Nephron (organoid): ENCODE results near the gene EIF4B.

Source experiments
- H3K27ac Mint-ChIP-seq, 3 experiments: 2 replicates each; pipeline ENCODE4 v1.8.0; 2020; ENCODE audit warnings: mixed read lengths in 3 of 3, mild to moderate bottlenecking in 2 of 3, moderate library complexity in 1 of 3
- H3K27me3 Mint-ChIP-seq: 2 replicates; pipeline ENCODE4 v1.8.0; 2021; ENCODE audit warnings: low read depth, mild to moderate bottlenecking, moderate library complexity, mixed read lengths
- H3K36me3 Mint-ChIP-seq: 2 replicates; pipeline ENCODE4 v1.8.0; 2020; ENCODE audit warnings: low read depth, mixed read lengths
- H3K4me1 Mint-ChIP-seq: 2 replicates; pipeline ENCODE4 v1.8.0; 2020; ENCODE audit warnings: mixed read lengths
- H3K4me3 Mint-ChIP-seq, 3 experiments: 2 replicates each; pipeline ENCODE4 v1.8.0; 2020; ENCODE audit warnings: mild to moderate bottlenecking in 3 of 3, mixed read lengths in 3 of 3, moderate library complexity in 2 of 3
- H3K9me3 Mint-ChIP-seq: 2 replicates; pipeline ENCODE4 v1.8.0; 2020; ENCODE audit warnings: mixed read lengths
- CTCF ChIP-seq, 3 experiments: fragments of 200-600 bp; sonication (generic); IDR thresholded peaks; one replicate each; pipeline ENCODE4 v1.5.0; 2021; ENCODE audit warnings: antibody characterized with exemption in 3 of 3; ENCODE audit not compliant: unreplicated experiment in 3 of 3

EIF4B gene

GRCh38 chr12:53074999-53075370, 68.7 kb downstream of the EIF4B start:
- TF ChIP-seq CTCF (IDR thresholded peaks at IDR 0.05; ENCODE audit: unreplicated experiment in 3 of 3) = no peak
- H3K9me3 Mint-ChIP-seq = no peaks in the 10 kb centered on the region
- H3K4me1 Mint-ChIP-seq = peaks cover 57% of the 10 kb centered on the region
- peak overlapping the region in 1 of 3 experiments; percentile 81 for H3K27ac Mint-ChIP-seq
- no peak overlapping the region for H3K4me3 Mint-ChIP-seq
- no peaks in the 10 kb centered on the region for H3K27me3 Mint-ChIP-seq
- peaks cover 51% of the 10 kb centered on the region for H3K36me3 Mint-ChIP-seq

GRCh38 chr12:53076461-53076860, 70.2 kb downstream of the EIF4B start:
- Mint-ChIP-seq H3K27me3 (no peaks in the 10 kb centered on the region), H3K4me3 (no peak overlapping the region), H3K27ac (peak overlapping the region in 1 of 3 experiments; percentile 81), H3K9me3 (no peaks in the 10 kb centered on the region), H3K36me3 (peaks cover 46% of the 10 kb centered on the region), H3K4me1 (peaks cover 51% of the 10 kb centered on the region)
- no peak for TF ChIP-seq CTCF (IDR thresholded peaks at IDR 0.05; ENCODE audit: unreplicated experiment in 3 of 3)

DNA sequence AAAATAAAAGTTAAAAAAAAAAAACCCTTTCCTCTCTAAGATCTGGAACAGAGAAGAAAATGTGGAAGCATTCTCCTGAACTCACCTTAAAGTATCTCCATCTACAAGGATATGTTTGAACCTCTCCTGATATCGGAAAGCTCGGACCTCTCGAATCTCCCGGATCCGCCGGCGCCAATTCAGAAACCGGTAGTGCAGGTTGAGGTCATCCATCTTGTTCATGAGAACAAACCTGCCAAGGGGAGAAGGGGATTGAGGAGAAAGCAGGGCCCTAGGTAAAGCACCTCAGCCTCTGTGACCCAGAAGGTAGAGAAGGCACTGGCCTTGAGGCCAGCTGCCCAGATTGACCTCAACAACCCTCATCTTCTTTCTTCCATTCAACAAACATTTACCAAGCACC, 70.8 kb downstream of the EIF4B start:
- Mint-ChIP-seq H3K36me3 (peaks cover 42% of the 10 kb centered on the region), H3K27ac (peak overlapping the region; percentile 30 to 84 (median 74)), H3K4me1 (peaks cover 46% of the 10 kb centered on the region), H3K27me3 (no peaks in the 10 kb centered on the region), H3K9me3 (no peaks in the 10 kb centered on the region), H3K4me3 (peak overlapping the region; percentile 82 to 90 (median 83))
- TF ChIP-seq CTCF (IDR thresholded peaks at IDR 0.05; ENCODE audit: unreplicated experiment in 3 of 3) = no peak

DNA sequence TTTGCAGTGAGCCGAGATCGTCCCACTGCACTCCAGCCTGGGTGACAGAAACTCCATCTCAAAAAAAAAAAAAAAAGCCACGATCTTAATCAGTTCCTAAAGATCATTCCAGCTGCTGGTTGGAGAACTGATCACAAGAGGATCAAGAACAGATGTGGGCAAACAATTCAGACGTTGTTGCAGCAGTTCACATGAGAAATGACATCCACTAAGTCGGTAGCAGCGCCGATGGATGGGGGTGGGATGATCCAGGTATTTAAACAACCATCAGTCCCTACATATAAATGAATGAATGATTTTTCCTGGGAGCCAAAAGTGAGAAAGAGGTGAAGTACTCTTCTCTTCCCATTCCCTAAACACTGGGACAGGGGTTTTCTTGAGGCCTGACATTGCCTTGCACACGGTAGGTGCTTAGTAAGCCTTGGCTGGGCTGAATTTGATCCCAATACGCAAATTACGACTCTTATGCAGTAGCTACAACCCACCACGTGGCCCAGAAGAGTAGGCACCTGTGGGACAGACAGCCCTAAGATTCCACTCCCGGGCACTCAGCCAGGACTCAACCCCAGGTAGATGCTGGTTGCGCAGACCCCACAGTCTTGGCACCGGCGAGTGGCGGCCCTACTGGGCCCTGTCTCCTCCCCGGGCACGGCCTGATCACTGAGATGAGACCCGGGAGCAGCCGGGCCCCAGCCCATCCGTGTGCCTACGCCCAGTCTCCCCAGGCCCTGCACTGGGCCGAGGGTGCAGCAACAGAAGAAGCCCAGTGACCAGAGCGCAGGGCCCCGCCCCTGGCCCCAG, 72.4 kb downstream of the EIF4B start:
- TF ChIP-seq CTCF (IDR thresholded peaks at IDR 0.05; ENCODE audit: unreplicated experiment in 3 of 3) = no peak
- Mint-ChIP-seq H3K36me3 (peaks cover 33% of the 10 kb centered on the region), H3K27ac (peak overlapping the region; percentile 97 to 98 (median 98)), H3K27me3 (no peaks in the 10 kb centered on the region), H3K4me3 (peak overlapping the region; percentile 89 to 92 (median 90)), H3K9me3 (no peaks in the 10 kb centered on the region), H3K4me1 (peaks cover 36% of the 10 kb centered on the region)

DNA sequence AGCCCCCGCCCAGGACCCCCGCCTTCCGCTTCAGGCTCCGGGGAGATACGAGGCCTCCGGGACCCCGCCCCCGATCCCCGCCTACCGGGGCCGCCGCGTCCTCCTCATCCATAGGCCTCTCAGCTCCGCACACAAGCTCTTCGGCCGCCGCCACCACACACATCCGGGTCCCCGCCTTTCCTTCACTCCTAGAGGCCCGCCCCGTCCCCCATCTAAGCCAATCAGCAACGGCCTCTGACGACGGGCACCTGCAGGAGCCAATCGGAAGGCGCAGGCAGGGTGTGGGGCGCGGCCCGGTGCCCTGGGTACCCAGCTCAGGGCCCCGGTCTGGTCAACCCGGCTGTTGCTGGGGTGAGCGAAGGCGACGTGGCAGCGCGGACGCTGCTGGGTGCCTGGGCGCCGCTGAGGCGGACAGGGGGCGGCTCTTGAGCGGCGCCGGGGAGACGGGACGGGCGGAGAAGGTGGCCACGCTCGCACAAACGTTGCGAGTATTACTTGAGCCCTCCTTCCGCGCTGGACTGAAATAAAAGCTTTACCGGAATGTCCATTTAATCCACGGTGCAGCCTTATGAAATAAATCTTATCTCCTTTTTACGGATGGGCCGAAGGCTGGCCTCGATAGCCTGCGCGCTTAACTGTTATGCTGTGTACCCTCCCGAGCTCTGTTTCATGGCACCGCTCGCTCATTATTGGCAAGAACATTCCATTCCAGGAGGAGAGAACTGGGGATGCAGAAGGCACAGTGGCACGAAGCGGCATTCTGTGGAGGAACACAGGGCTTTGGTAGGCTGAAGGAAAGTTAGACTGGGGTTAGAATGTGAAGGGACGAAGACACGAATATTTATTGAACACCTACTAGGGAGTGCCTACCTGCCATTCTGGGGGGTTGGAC, 73.2 kb downstream of the EIF4B start, which contains the start of gene SPRYD3:
SPRYD3 (minus strand) TSS at position 165 of the 892 bp plus-strand sequence; CDS start at position 108, 57 bp downstream.
- TF ChIP-seq CTCF (IDR thresholded peaks at IDR 0.05; ENCODE audit: unreplicated experiment in 3 of 3) = no peak
- Mint-ChIP-seq H3K27ac (peak within 1 kb of the TSS; percentile 97 to 98 (median 98)), H3K4me3 (peak within 1 kb of the TSS; percentile 89 to 92 (median 90)), H3K9me3 (no peaks in the 10 kb centered on the region), H3K4me1 (peaks cover 29% of the 10 kb centered on the region), H3K27me3 (no peaks in the 10 kb centered on the region), H3K36me3 (peaks cover 27% of the 10 kb centered on the region)
